Stimulated activated CD4-positive, alpha-beta T cell treated with anti-CD3 and anti-CD28 coated beads, Interleukin-2, amount 100 ng/mL, for 4 hours (primary cell): ENCODE data around the gene TRIM67.
"Not testable (repeated sequence)": the region's sequence is repeated elsewhere in the genome, so short reads cannot be mapped to it uniquely, and the experiment has no call there.

Experiments
- DNase-seq: peaks from one replicate; pipeline ENCODE4 v3.0.0-alpha.2; 2020; ENCODE audit warnings: low read depth

The TRIM67 gene

DNA sequence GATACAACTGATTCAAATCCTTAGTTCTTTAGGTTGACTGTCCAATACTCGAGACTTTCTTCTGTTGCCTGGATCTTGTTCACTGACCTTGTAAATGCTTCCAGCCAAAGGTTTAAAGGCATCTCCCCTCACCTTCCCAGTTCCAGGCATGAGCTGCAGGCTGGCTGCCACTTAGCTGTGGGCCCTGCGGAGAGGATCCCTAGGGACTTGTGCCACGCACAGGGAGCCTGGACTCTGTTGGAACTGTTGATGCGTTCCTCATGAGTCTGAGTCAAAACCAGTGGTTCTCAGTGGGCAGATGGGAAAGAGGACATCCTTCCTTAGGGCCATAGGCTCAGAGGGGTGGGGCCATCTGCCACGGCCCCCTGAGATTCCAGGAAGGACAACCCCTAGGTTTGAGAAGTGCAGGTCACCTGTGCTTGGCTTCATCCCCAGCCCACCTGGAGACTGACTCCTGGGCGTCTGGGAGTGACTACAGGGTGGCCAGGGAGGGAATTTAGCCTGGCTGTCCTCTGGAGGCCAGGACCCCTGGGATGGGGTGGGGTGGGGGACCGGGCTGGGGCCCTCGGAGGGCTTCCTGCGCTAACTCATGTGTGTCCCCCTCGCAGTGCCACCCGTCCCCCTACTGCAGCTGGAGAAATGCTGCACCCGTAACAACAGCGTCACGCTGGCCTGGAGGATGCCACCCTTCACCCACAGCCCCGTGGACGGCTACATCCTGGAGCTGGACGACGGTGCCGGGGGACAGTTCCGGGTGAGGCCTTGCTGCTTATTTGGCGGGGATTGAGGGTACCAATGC lies 41.6 kb downstream of the TRIM67 start:
- no peak for DNase-seq

GRCh38 chr1:231206856-231207255 lies 45.0 kb downstream of the TRIM67 start:
- DNase-seq: no peak

- no peak for DNase-seq
Measured at GRCh38 chr1:231207437-231207836, 45.6 kb downstream of the TRIM67 start.

DNA sequence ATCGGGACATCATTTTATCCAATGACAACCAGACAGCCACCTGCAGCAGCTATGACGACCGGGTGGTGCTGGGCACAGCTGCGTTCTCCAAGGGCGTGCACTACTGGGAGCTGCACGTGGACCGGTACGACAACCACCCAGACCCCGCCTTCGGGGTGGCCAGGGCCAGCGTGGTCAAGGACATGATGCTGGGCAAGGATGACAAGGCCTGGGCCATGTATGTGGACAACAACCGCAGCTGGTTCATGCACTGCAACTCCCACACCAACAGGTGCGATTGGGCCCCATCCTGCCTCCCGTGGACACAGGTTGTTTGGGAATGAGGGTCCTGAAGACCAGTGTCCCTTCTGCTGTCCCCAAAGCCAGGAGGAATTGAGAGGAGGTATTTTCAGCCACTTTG lies 47.1 kb downstream of the TRIM67 start:
- no peak for DNase-seq

DNA sequence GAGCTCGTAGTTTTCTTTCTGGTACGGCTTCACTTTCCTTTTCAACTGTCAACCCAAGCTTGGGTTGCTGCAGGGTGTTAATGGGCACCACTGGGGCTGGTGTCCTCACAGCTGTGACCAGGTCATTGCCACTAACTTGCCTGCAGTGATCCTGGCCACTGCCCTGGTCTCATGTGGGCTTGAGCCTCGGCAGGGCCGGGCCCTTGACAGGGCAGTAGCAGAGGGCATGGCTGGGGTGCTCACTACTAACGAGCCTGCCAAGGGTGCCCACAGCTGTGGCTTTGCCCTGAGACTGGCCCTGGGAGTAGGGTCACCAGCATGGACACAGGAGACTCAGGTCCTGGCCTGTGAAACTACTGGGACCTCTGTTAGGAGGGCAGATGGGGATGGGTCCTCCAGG lies 47.7 kb downstream of the TRIM67 start:
- no peak for DNase-seq

DNA sequence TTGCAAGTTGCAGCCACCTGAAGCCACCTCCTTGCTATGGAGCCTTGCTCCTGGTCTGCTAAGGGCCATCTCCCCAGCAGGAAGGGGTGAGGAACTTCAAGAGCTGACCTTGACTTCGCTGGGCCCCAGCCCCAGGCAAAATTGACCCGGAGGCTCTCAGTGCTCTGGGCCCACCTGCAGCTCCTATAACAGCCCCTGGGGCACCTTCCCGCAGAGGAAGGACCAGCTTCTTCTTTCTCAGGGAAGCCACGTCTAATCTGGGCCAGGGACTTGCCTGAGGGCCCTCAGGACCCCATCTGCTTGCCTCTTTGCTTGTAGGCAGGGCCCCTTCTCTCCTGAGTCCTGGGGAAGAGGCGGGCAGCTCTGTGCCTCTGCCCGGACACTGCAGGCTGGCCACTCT lies 48.3 kb downstream of the TRIM67 start:
- no peak for DNase-seq

DNA sequence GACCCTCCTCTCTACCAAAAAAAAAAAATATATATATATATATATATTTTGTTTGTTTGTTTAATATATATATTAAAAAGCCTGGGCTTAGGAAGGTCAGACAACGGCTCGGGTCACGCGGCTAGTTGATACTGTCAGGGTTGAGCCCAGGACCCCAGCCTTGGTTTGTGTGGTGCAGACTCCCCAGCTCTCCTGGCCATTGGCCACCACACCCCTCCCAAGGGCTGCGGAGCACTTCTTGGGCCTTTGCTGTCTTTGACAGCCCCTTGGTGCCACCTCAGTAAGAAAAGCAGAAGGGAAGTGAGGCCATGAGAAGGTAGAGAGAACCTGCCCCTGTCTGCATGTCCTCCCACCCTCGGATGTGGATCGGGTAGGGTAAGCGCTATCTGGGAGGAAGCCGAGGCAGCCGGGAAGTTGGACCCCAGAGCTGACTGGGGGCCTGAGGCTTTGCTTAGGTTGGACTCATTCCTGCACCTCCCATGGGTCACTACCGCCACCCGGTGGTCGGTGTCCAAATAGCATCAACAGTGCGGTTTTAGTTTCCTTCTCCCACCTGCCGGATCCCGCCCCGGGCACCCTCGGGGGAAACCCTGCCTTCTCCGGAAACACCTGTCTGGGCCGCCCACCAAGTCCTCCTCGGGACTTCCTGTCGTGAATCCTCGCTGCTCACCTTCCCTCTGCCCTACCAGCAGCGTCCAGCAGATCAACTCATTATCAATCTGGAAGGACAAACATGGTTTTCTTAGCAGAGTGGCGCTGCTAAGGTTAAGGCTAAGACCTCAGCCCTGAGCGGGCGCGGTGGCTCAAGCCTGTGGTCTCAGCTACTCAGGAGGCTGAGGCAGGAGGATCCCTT lies 49.4 kb downstream of the TRIM67 start:
- DNase-seq: peak; percentile 85

DNA sequence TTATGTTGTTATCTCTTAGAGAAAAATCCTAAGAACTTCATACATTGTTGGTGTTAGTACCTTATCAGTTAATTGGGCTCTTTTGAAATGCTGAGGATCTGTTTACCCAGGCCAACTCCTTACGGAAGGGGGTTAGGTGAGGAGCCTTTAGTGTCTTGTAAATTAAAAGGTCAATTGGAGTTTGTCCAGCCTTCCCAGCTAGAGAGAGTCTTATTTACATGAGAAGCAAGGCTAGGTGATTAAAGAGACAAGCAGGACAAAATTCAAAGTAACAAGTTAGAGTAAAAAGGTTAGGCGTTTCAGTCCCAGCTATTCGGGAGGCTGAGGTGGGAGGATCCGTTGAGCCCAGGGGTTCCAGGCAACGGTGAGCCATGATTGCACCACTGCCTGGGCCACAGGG lies 50.4 kb downstream of the TRIM67 start:
- DNase-seq: not testable (repeated sequence)

GRCh38 chr1:231213831-231214573 lies 52.1 kb downstream of the TRIM67 start:
- no peak for DNase-seq

DNA sequence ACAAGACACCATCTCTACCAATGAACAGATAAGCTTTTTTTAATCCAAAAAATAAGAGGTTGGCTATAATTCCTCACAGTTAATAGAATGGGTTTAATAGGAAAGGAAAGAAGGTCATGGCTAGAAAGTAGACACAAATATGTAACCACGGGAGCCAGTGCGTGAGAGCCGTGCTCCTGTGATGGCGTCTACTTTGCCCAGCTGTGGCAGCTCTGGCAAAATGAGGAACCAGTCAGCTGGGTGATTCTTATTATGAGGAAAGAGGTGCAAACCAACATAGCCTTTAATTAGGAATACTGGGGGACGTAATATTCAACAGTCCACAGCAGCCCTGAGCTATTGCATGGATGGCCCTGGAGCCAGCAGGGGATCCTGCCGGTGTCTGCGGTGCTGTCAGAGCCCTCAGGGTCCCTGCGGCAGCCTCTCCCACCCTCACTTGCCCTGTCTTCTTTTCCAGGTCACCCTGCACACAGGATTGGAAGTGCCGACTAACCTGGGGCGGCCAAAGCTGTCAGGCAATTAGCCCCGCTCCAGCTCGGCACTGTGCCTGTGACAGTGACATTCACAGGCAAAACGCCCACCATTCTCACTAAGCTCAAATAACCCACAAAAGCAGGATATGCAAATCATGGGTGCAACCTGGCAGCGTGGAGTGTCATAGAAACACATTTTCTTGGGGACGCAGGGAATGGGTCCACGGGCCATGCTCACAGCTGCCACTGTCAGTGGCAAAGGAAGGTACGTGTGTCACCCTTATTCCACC lies 53.2 kb downstream of the TRIM67 start:
- DNase-seq: no peak

- DNase-seq: no peak
Measured at GRCh38 chr1:231215681-231216385, 54.0 kb downstream of the TRIM67 start.

DNA sequence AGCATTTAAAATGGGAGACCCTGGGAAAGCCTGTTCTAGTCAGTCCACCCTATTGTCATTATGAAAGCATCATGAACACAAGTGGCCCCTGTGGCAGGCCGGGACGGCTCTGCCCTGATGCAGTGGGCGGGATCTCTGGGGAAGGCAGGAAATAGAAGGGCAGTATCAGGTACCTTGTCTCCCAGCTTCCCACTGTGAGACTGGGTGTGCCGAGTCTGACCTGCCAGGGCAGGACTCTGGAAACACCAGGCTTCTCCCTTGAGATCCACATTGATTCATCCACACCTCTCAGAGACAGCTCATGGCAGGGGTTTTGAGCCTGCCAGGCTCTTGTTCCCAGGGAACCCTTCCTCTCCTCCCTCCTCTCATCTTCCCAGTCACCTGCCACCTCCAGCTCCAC lies 54.6 kb downstream of the TRIM67 start:
- DNase-seq: no peak

- DNase-seq: no peak
Measured at GRCh38 chr1:231217056-231217455, 55.2 kb downstream of the TRIM67 start.

DNA sequence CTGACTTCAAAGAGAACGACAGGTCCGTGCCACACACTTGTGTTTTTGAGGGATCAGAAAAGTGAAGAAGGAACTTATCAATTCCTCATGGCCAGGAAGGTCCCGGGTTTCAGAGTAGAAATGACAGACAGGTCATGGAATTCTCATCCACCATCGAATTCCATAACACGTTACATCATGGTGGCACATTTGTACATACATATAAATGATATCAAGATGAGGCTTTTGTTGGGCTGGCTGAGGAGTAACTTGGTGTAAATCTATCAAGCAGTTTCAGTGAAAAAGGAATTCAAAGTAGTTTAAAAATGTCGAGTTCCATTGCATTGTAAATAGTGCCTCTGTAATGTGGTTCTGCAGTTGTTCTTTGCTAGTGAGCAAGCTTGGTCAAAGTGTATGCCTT lies 56.2 kb downstream of the TRIM67 start:
- no peak for DNase-seq

DNA sequence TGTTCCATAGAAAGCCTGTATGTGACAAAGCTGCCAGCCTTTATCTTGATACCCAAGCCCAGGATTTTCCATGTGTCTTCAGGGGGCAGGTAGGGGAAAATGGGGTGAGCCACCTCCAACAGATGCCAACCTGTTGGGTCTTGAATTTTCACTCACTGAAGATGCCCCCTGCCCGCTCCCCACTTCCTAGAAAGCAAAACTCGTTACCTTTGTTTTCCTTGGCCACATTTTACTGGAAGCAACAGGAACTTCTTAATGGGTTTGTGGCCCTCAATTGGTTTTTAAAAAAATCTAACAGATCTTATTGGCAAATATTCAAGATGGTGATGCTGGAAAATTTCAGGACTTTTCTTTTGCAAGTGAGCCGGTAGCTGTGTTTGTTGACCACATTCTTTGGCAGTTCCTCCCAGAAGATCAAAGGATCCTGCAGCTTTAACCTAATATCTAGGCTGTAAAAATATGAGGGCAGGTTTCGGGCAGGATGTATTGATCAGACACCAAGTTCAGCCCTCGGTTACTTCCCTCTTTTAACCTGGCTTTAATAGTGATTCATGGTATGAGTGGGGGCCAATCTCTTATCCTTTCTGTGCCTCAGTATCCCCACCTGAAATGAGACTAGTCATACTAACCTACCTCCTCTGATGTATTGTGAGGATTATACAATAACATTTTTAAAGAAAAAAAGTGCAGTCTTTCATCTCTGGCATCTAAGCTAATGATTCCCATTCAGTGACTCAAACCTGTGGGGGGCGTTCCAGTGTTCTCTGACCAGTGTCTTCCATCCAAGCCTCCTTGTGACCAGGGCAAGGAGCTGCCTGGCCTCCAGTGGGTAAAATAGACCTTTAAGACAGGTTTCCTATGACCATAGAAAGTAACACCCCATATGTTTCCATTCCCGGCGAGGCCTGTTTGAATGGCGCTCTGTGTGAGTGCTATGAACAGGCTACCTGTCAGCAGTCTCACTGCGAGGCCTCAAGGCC lies 57.9 kb downstream of the TRIM67 start:
- no peak for DNase-seq

- DNase-seq: no peak
Measured at GRCh38 chr1:231220801-231221200, 58.9 kb downstream of the TRIM67 start.

GRCh38 chr1:231226156-231226555 lies 64.3 kb downstream of the TRIM67 start:
- DNase-seq: no peak

GRCh38 chr1:231231511-231231910 lies 69.7 kb downstream of the TRIM67 start:
- DNase-seq: no peak

DNA sequence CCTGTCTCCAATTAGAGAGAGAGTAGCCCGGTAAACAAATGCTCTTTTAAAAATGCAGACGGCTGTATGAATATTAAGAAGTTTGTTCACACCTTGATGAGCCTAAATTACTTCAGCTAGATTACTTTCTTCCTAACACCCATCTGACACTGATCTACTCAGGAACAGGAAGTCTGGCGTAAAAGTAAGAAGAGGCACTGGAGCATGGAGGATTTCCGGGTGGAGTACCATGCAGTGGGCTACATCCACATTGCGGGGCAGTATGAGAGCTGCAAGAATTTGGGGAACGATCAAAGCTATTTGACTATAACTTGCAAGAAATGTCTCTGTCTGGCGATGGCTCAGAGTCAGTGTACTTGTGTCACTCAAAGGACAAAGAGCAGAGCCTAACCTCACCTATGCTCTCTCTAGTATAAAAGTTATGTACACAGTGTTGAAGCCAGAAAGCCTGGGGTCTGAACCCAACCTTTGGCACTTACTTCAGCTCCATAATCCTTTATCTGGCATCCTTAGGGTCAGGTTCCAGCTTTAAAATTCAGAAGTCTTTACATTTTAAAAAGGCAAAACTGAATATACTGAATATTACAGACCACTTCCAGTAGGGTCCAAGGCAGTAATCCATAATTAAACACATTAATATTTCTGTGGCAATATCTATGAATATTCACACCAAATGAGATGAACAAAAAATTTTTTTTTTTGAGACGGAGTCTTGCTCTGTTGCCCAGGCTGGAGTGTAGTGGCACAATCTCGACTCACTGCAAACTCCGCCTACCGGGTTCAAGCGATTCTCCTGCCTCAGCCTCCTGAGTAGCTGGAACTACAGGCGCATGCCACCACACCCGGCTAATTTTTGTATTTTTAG lies 71.2 kb downstream of the TRIM67 start:
- no peak for DNase-seq
